ENCODE measurements around the gene TUBG1.
"Not testable (repeated sequence)": the region's sequence is repeated elsewhere in the genome, so short reads cannot be mapped to it uniquely, and the experiment has no call there.

TUBG1 gene

GRCh38 chr17:42627032-42627764 is 17.7 kb downstream of the TUBG1 start:
- not testable (repeated sequence) for DNase-seq

GRCh38 chr17:42629411-42630009 is 20.0 kb downstream of the TUBG1 start:
- no peak for DNase-seq

- DNase-seq: no peak
Measured at GRCh38 chr17:42632949-42633444, 23.5 kb downstream of the TUBG1 start.

GRCh38 chr17:42639525-42640113 is 30.1 kb downstream of the TUBG1 start:
- no peak for DNase-seq

- no peak for DNase-seq
Measured at GRCh38 chr17:42640121-42640520, 30.6 kb downstream of the TUBG1 start.

GRCh38 chr17:42642336-42642735 is 32.9 kb downstream of the TUBG1 start:
- DNase-seq: no peak

- no peak for DNase-seq
Measured at GRCh38 chr17:42647778-42648177, 38.3 kb downstream of the TUBG1 start.

GRCh38 chr17:42651392-42651791 is 41.9 kb downstream of the TUBG1 start:
- DNase-seq: no peak

GRCh38 chr17:42653179-42654124 is 44.0 kb downstream of the TUBG1 start:
- DNase-seq: no peak

- DNase-seq: no peak
Measured at GRCh38 chr17:42655528-42655927, 46.0 kb downstream of the TUBG1 start.

GRCh38 chr17:42657824-42658588 is 48.5 kb downstream of the TUBG1 start:
- DNase-seq: no peak

- peak; percentile 70 to 72 for DNase-seq
Measured at GRCh38 chr17:42659079-42659931, 49.8 kb downstream of the TUBG1 start, which contains the start of gene TUBG2. TUBG2 (plus strand) TSS chr17:42659284; CDS start chr17:42659504, 220 bp downstream.

GRCh38 chr17:42659932-42660274 is 50.4 kb downstream of the TUBG1 start:
- not testable (repeated sequence) for DNase-seq

- DNase-seq: no peak
Measured at GRCh38 chr17:42660692-42661345, 51.3 kb downstream of the TUBG1 start.
